Measurements from ENCODE around the gene ITGA8.

ITGA8 gene

GRCh38 chr10:15737656-15738055 is 17.9 kb upstream of the ITGA8 start:
- no peak for TF ChIP-seq CTCF (IDR thresholded peaks at IDR 0.05; ENCODE audit: low read depth, low read length, missing control alignments)
- no peak for DNase-seq (ENCODE audit: low read depth)
- H3K4me3 ChIP-seq (ENCODE audit: low read depth, low read length): no peak overlapping the region

- no peak overlapping the region for H3K4me3 ChIP-seq (ENCODE audit: low read depth, low read length)
- no peak for DNase-seq (ENCODE audit: low read depth)
- no peak for TF ChIP-seq CTCF (IDR thresholded peaks at IDR 0.05; ENCODE audit: low read depth, low read length, missing control alignments)
Measured at GRCh38 chr10:15735763-15736162, 16.0 kb upstream of the ITGA8 start.

GRCh38 chr10:15730341-15730740 is 10.6 kb upstream of the ITGA8 start:
- no peak for TF ChIP-seq CTCF (IDR thresholded peaks at IDR 0.05; ENCODE audit: low read depth, low read length, missing control alignments)
- H3K4me3 ChIP-seq (ENCODE audit: low read depth, low read length): no peak overlapping the region
- DNase-seq (ENCODE audit: low read depth): no peak

- no peak for DNase-seq (ENCODE audit: low read depth)
- TF ChIP-seq CTCF (IDR thresholded peaks at IDR 0.05; ENCODE audit: low read depth, low read length, missing control alignments): no peak
- H3K4me3 ChIP-seq (ENCODE audit: low read depth, low read length): no peak overlapping the region
Measured at GRCh38 chr10:15729890-15730289, 10.2 kb upstream of the ITGA8 start.

- no peak for TF ChIP-seq CTCF (IDR thresholded peaks at IDR 0.05; ENCODE audit: low read depth, low read length, missing control alignments)
- DNase-seq (ENCODE audit: low read depth): no peak
- H3K4me3 ChIP-seq (ENCODE audit: low read depth, low read length): no peak overlapping the region
Measured at GRCh38 chr10:15726042-15726441, 6.3 kb upstream of the ITGA8 start.

GRCh38 chr10:15725603-15726002 is 5.9 kb upstream of the ITGA8 start:
- DNase-seq (ENCODE audit: low read depth): no peak
- TF ChIP-seq CTCF (IDR thresholded peaks at IDR 0.05; ENCODE audit: low read depth, low read length, missing control alignments): peak; percentile 34
- H3K4me3 ChIP-seq (ENCODE audit: low read depth, low read length): no peak overlapping the region

- DNase-seq (ENCODE audit: low read depth): no peak
- H3K4me3 ChIP-seq (ENCODE audit: low read depth, low read length): no peak overlapping the region
- no peak for TF ChIP-seq CTCF (IDR thresholded peaks at IDR 0.05; ENCODE audit: low read depth, low read length, missing control alignments)
Measured at GRCh38 chr10:15724683-15725082, 5.0 kb upstream of the ITGA8 start.

Data from GM12864 (cell line).